Placental epithelial cell (primary cell): ENCODE results near the gene PTPN12. TPM values are rescaled to one million over a fixed set of nuclear protein-coding genes. Genes with fewer than 3 reads are reported as not detected.

ENCODE experiments used
- total RNA-seq: library from RNA; depleted of rRNA; stranded (reverse); fragments of >200 nt; gene quantifications from 2 replicates; pipeline ENCODE4 v1.2.3, GENCODE V29; 2012

Gene PTPN12
- 42.5 and 54.2 TPM in 2 replicates for total RNA-seq

GRCh38 chr7:77537136-77537777 lies at the start of gene PTPN12:
TSS of gene PTPN12 (plus strand) at chr7:77537295. CDS start at chr7:77537547, 252 bp downstream.

Other genes with a start within 250 kb of the PTPN12 start
- gene GSAP, start 120.9 kb upstream of the PTPN12 start, total RNA-seq: under 0.01 TPM in 2 replicates
- 9.4 and 12.5 TPM in 2 replicates for gene RSBN1L, start 159.2 kb downstream of the PTPN12 start, total RNA-seq